DND-41 (cell line): ENCODE results near the gene ADPGK.
"Not testable (repeated sequence)": the region's sequence is repeated elsewhere in the genome, so short reads cannot be mapped to it uniquely, and the experiment has no call there.

Experiments
- ATAC-seq: fragments of 200-7000 bp; cut with Tn5 transposase; 3 replicates; pipeline ENCODE4 v1.9.1; 2021; ENCODE audit warnings: low read depth; ENCODE audit not compliant: insufficient read depth
- DNase-seq: peaks from one replicate; pipeline ENCODE4 v3.0.0-alpha.2; 2020
- H2AFZ ChIP-seq: 2 replicates; pipeline ENCODE4 v1.6.0; 2012; ENCODE audit warnings: low read depth, low read length
- H3K27ac ChIP-seq: 2 replicates; pipeline ENCODE4 v1.5.1; 2012; ENCODE audit warnings: low read length, inconsistent platforms
- H3K27me3 ChIP-seq: fragments of 200-600 bp; sonication (generic); 2 replicates; pipeline ENCODE4 v1.6.0; 2012; ENCODE audit warnings: low read length, mild to moderate bottlenecking, inconsistent platforms; ENCODE audit not compliant: insufficient read depth, poor library complexity
- H3K36me3 ChIP-seq: 2 replicates; pipeline ENCODE4 v1.5.1; 2012; ENCODE audit warnings: low read length, inconsistent platforms; ENCODE audit not compliant: insufficient read depth
- H3K4me1 ChIP-seq: 2 replicates; pipeline ENCODE4 v1.5.1; 2012; ENCODE audit warnings: mild to moderate bottlenecking, low read length; ENCODE audit not compliant: insufficient read depth
- H3K4me2 ChIP-seq: 2 replicates; pipeline ENCODE4 v1.6.0; 2012; ENCODE audit warnings: mild to moderate bottlenecking, moderate library complexity, low read length, inconsistent platforms; ENCODE audit not compliant: insufficient read depth
- H3K4me3 ChIP-seq, 2 experiments: fragments of 200-600 bp in 1 of 2; shearing (Covaris generic) in 1 of 2; 2 replicates each; pipeline ENCODE4 v1.5.1; 2012 to 2016; ENCODE audit warnings: inconsistent platforms in 2 of 2, low read length in 2 of 2, mild to moderate bottlenecking in 2 of 2, low read depth in 1 of 2, moderate library complexity in 1 of 2
- H3K79me2 ChIP-seq: 2 replicates; pipeline ENCODE4 v1.6.0; 2012; ENCODE audit warnings: low read length, inconsistent platforms; ENCODE audit not compliant: insufficient read depth
- H3K9ac ChIP-seq: 2 replicates; pipeline ENCODE4 v1.6.0; 2012; ENCODE audit warnings: low read depth, mild to moderate bottlenecking, inconsistent platforms, low read length, moderate library complexity
- H3K9me3 ChIP-seq: 2 replicates; pipeline ENCODE4 v1.5.1; 2012; ENCODE audit warnings: low read length, moderate library complexity, mild to moderate bottlenecking, inconsistent platforms; ENCODE audit not compliant: insufficient read depth, severe bottlenecking
- H4K20me1 ChIP-seq: 2 replicates; pipeline ENCODE4 v1.6.0; 2012; ENCODE audit warnings: low read length; ENCODE audit not compliant: insufficient read depth
- EZH2 ChIP-seq: IDR thresholded peaks from 3 replicates; pipeline ENCODE4 v1.6.1; 2012; ENCODE audit warnings: borderline replicate concordance, low read depth, mild to moderate bottlenecking, moderate library complexity, low read length, inconsistent platforms; ENCODE audit not compliant: severe bottlenecking
- TF ChIP-seq, protein P1 (sequence below): IDR thresholded peaks from 2 replicates; pipeline ENCODE4 v1.5.1; 2012; ENCODE audit warnings: borderline replicate concordance, low read length, moderate library complexity, mild to moderate bottlenecking; ENCODE audit not compliant: poor library complexity, severe bottlenecking; ENCODE audit errors: extremely low read depth

ADPGK gene

DNA sequence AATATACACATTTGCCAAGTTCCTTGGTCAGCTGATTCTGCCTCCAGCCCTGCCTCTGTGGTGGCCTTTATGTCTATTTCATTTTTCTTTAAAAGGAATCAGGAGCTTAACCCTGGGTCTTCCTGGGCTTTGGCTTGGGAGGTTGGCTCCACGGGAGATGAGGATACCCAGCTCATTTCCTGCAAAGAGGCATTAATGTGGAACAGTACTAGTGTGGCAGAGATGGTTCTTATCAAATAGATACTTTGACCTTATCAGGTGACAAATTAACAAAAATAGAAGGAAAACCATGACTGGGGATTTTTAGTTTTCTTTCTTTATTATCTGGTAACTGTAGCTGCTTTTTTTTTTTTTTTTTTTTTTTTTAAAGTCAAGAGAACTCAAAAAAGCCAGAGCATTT, 54.7 kb downstream of the ADPGK start:
- Histone ChIP-seq H4K20me1 (no peaks in the 10 kb centered on the region), H3K4me3 (no peak overlapping the region), H2AFZ (no peak overlapping the region), H3K79me2 (no peaks in the 10 kb centered on the region), H3K9ac (no peak overlapping the region), H3K4me2 (no peak overlapping the region), H3K9me3 (no peaks in the 10 kb centered on the region), H3K27me3 (no peaks in the 10 kb centered on the region), H3K27ac (no peak overlapping the region), H3K4me1 (no peaks in the 10 kb centered on the region), H3K36me3 (peaks cover 7% of the 10 kb centered on the region; the same call in 1 of the 2 replicates)
- TF ChIP-seq, protein P1, sequence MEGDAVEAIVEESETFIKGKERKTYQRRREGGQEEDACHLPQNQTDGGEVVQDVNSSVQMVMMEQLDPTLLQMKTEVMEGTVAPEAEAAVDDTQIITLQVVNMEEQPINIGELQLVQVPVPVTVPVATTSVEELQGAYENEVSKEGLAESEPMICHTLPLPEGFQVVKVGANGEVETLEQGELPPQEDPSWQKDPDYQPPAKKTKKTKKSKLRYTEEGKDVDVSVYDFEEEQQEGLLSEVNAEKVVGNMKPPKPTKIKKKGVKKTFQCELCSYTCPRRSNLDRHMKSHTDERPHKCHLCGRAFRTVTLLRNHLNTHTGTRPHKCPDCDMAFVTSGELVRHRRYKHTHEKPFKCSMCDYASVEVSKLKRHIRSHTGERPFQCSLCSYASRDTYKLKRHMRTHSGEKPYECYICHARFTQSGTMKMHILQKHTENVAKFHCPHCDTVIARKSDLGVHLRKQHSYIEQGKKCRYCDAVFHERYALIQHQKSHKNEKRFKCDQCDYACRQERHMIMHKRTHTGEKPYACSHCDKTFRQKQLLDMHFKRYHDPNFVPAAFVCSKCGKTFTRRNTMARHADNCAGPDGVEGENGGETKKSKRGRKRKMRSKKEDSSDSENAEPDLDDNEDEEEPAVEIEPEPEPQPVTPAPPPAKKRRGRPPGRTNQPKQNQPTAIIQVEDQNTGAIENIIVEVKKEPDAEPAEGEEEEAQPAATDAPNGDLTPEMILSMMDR: no peak
- TF ChIP-seq EZH2: no peak
- DNase-seq: no peak
- no peak for ATAC-seq

DNA sequence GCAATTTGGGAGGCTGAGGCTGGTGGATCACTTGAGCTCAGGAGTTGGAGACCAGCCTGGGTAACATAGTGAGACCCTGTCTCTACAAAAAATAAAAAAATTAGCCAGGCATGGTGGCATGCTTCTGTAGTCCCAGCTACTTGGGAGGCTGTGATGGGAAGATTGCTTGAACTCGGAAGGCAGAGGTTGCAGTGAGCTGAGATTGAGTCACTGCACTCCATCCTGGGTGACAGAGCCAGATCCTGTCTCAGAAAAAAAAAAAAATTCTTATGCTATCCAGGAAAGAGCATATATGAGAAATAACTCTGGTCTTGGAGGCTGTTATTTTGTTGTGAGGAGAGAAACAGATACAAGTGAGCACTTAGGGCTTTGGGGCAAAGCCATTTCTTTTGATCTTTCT, 55.3 kb downstream of the ADPGK start:
- H3K27me3 ChIP-seq, H3K4me1 ChIP-seq, ATAC-seq, H3K27ac ChIP-seq, H2AFZ ChIP-seq, H3K9me3 ChIP-seq, H3K79me2 ChIP-seq, DNase-seq, H3K9ac ChIP-seq, H3K4me3 ChIP-seq, H3K4me2 ChIP-seq, H4K20me1 ChIP-seq, H3K36me3 ChIP-seq: not testable (repeated sequence)

DNA sequence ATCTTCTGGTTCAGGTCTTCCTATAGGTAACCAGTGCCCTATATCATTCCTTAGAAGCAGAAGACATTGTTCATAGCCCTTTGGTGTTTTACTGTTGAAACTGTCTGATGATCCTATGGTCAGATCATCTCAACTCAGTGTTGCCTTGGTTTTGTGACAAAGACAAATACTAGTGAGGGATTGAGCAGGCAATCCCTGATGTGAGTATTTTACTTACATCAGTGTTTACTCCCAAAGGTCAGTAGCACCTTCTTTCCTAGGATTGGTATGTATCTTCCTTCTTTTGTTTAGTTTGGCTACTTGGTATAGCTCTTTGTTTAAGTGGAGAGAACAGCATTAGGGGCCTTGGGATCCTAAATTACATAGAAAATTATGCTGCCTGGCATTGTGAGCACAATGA, 56.4 kb downstream of the ADPGK start:
- Histone ChIP-seq H3K36me3 (peaks cover 7% of the 10 kb centered on the region; the same call in 1 of the 2 replicates), H3K79me2 (no peaks in the 10 kb centered on the region), H3K4me3 (no peak overlapping the region), H3K9me3 (no peaks in the 10 kb centered on the region), H4K20me1 (no peaks in the 10 kb centered on the region), H3K27ac (no peak overlapping the region), H3K27me3 (no peaks in the 10 kb centered on the region), H2AFZ (no peak overlapping the region), H3K4me1 (no peaks in the 10 kb centered on the region), H3K9ac (no peak overlapping the region), H3K4me2 (no peak overlapping the region)
- ATAC-seq (no peak), DNase-seq (no peak)
- TF ChIP-seq EZH2: no peak
- TF ChIP-seq, protein P1: no peak

DNA sequence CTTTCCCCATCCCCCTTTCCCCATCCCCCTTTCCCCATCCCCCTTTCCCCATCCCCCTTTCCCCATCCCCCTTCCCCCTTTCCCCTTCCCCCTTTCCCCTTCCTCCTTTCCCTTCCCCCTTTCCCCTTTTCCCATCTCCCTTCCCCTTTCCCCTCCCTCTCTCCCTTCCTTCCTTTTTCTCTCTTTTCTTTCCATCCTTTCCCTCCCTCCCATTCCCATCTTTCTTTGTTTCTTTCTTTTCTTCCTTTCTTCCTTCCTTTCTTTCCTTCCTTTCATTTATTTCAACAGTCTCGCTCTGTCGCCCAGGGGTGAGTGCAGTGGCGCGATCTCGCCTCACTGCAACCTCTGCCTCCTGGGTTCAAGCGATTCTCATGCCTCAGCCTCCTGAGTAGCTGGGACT, 57.7 kb downstream of the ADPGK start:
- not testable (repeated sequence) for H3K9me3 ChIP-seq, H3K27me3 ChIP-seq, H2AFZ ChIP-seq, H3K27ac ChIP-seq, DNase-seq, ATAC-seq, H3K36me3 ChIP-seq, H3K9ac ChIP-seq, H3K4me1 ChIP-seq, H3K4me3 ChIP-seq, H3K4me2 ChIP-seq, H3K79me2 ChIP-seq, H4K20me1 ChIP-seq
